ENCODE measurements around the gene TRIO.

Gene TRIO

GRCh38 chr5:14502294-14502690 is 359.1 kb downstream of the TRIO start:
- DNase-seq: no peak

GRCh38 chr5:14503017-14503680 is 360.0 kb downstream of the TRIO start:
- peak in 1 of 51 donors; percentile 17 for DNase-seq

GRCh38 chr5:14503681-14504331 is 360.7 kb downstream of the TRIO start:
- DNase-seq: no peak

GRCh38 chr5:14504332-14504727 is 361.2 kb downstream of the TRIO start:
- DNase-seq: no peak

- no peak for DNase-seq
These were observed 361.7 kb downstream of the TRIO start for GRCh38 chr5:14504816-14505215.

GRCh38 chr5:14505310-14506139 is 362.4 kb downstream of the TRIO start:
- DNase-seq: no peak

GRCh38 chr5:14506140-14506538 is 363.0 kb downstream of the TRIO start:
- DNase-seq: no peak

- no peak for DNase-seq
These were observed 363.5 kb downstream of the TRIO start for GRCh38 chr5:14506661-14507060.

- DNase-seq: no peak
These were observed 364.2 kb downstream of the TRIO start for GRCh38 chr5:14507156-14507941.

- DNase-seq: no peak
These were observed 364.9 kb downstream of the TRIO start for GRCh38 chr5:14508046-14508445.

GRCh38 chr5:14509556-14509955 is 366.4 kb downstream of the TRIO start:
- no peak for DNase-seq

- peak in 1 of 51 donors; percentile 50 for DNase-seq
These were observed 367.1 kb downstream of the TRIO start for GRCh38 chr5:14510156-14510734.

GRCh38 chr5:14510880-14511279 is 367.7 kb downstream of the TRIO start:
- DNase-seq: no peak

- DNase-seq: no peak
These were observed 369.4 kb downstream of the TRIO start for GRCh38 chr5:14512574-14512973.

GRCh38 chr5:14513266-14513665 is 370.1 kb downstream of the TRIO start:
- DNase-seq: no peak

GRCh38 chr5:14516901-14517300 is 373.8 kb downstream of the TRIO start:
- DNase-seq: no peak

- DNase-seq: no peak
These were observed 375.5 kb downstream of the TRIO start for GRCh38 chr5:14518638-14519037.

GRCh38 chr5:14521748-14522147 is 378.6 kb downstream of the TRIO start:
- DNase-seq: peak in 2 of 51 donors; percentile 7 to 20

- DNase-seq: no peak
These were observed 379.6 kb downstream of the TRIO start for GRCh38 chr5:14522721-14523120.

GRCh38 chr5:14523243-14524034 is 380.3 kb downstream of the TRIO start:
- DNase-seq: no peak
